Keratinocyte (primary cell): ENCODE data around the gene SRRM5. TPM values are rescaled to one million over a fixed set of nuclear protein-coding genes. Genes with fewer than 3 reads are reported as not detected.

Source experiments
- DNase-seq: peaks from one replicate; pipeline ENCODE4 v3.0.0-alpha.2; 2011; ENCODE audit warnings: low read depth, missing footprints, low spot score
- FAIRE-seq: peaks from 2 replicates; lab custom pipeline; 2011; peaks lifted over from hg19 to GRCh38; lab: Jason Lieb, UNC
- H2AFZ ChIP-seq: 2 replicates; pipeline ENCODE4 v1.6.0; 2012; ENCODE audit warnings: low read length, control low read depth, inconsistent platforms; ENCODE audit not compliant: control insufficient read depth
- H3K27ac ChIP-seq: 2 replicates; pipeline ENCODE4 v1.5.1; 2011; ENCODE audit warnings: low read length; ENCODE audit not compliant: control insufficient read depth, insufficient read depth
- H3K27me3 ChIP-seq: 3 replicates; pipeline ENCODE4 v1.6.0; 2011; ENCODE audit warnings: low read length; ENCODE audit not compliant: control insufficient read depth, insufficient read depth; ENCODE audit errors: extremely low read depth
- H3K36me3 ChIP-seq, 2 experiments: 2 replicates in 1 of 2; 3 replicates in 1 of 2; pipeline ENCODE4 v1.5.1; 2011; ENCODE audit warnings: low read length in 2 of 2, mild to moderate bottlenecking in 1 of 2; ENCODE audit not compliant: control insufficient read depth in 2 of 2, insufficient read depth in 2 of 2; ENCODE audit errors: extremely low read depth in 1 of 2
- H3K4me1 ChIP-seq: 3 replicates; pipeline ENCODE4 v1.5.1; 2011; ENCODE audit warnings: low read length; ENCODE audit not compliant: control insufficient read depth, insufficient read depth; ENCODE audit errors: extremely low read depth
- H3K4me2 ChIP-seq: 3 replicates; pipeline ENCODE4 v1.6.0; 2011; ENCODE audit warnings: low read depth, low read length; ENCODE audit not compliant: control insufficient read depth, insufficient read depth; ENCODE audit errors: extremely low read depth
- H3K4me3 ChIP-seq, 3 experiments: fragments of 200-600 bp in 1 of 3; sonication (generic) in 1 of 3; 2 replicates in 2 of 3; 3 replicates in 1 of 3; pipeline ENCODE4 v1.5.1; 2011 to 2016; ENCODE audit warnings: low read length in 3 of 3, mild to moderate bottlenecking in 3 of 3, control low read depth in 2 of 3, inconsistent platforms in 1 of 3, low read depth in 1 of 3, mixed read lengths in 1 of 3, mixed run types in 1 of 3, moderate library complexity in 1 of 3; ENCODE audit not compliant: control insufficient read depth in 2 of 3, insufficient read depth in 2 of 3; ENCODE audit errors: extremely low read depth in 1 of 3
- H3K79me2 ChIP-seq: 2 replicates; pipeline ENCODE4 v1.6.0; 2012; ENCODE audit warnings: low read length; ENCODE audit not compliant: control insufficient read depth, insufficient read depth
- H3K9ac ChIP-seq: 3 replicates; pipeline ENCODE4 v1.6.0; 2011; ENCODE audit warnings: low read length; ENCODE audit not compliant: control insufficient read depth, insufficient read depth; ENCODE audit errors: extremely low read depth
- H3K9me1 ChIP-seq: 3 replicates; pipeline ENCODE4 v1.6.0; 2011; ENCODE audit warnings: low read length; ENCODE audit not compliant: control insufficient read depth, insufficient read depth; ENCODE audit errors: extremely low read depth
- H3K9me3 ChIP-seq: 2 replicates; pipeline ENCODE4 v1.5.1; 2012; ENCODE audit warnings: low read depth, low read length; ENCODE audit not compliant: control insufficient read depth
- H4K20me1 ChIP-seq: 3 replicates; pipeline ENCODE4 v1.6.0; 2011; ENCODE audit warnings: low read length; ENCODE audit not compliant: control insufficient read depth, insufficient read depth; ENCODE audit errors: extremely low read depth
- CTCF ChIP-seq, 3 experiments: IDR thresholded peaks in 1 of 3; conservative IDR thresholded peaks in 1 of 3; optimal IDR thresholded peaks in 1 of 3; 2 replicates in 2 of 3; 3 replicates in 1 of 3; pipeline versions ENCODE3 to v1.5.1; 2011; ENCODE audit warnings: low read length in 3 of 3, mild to moderate bottlenecking in 3 of 3, moderate library complexity in 2 of 3, control low read depth in 1 of 3, inconsistent platforms in 1 of 3; ENCODE audit not compliant: insufficient read depth in 2 of 3; ENCODE audit errors: extremely low read depth in 1 of 3
- EZH2 ChIP-seq: IDR thresholded peaks from one replicate; pipeline ENCODE4 v1.6.1; 2012; ENCODE audit warnings: inconsistent platforms, mild to moderate bottlenecking, low read length, moderate library complexity
- dilution Hi-C: fragments of 300-500 bp; cut with MboI; formaldehyde crosslinking; loops from one replicate; pipeline ENCODE4 v1.7.0; 2020; ENCODE audit warnings: low sequenced_read_pairs; ENCODE audit not compliant: extremely low pct_ligation_motif_present
- polyA plus RNA-seq, 5 experiments: library from polyadenylated mRNA; depleted of rRNA in 3 of 5; stranded (reverse) in 3 of 5; stranded (forward) in 1 of 5; unstranded in 1 of 5; fragments of >200 nt; gene quantifications; 1 replicate in 1 of 5; 2 replicates in 3 of 5; 3 replicates in 1 of 5; pipeline versions ENCODE4 v1.2.1 to v1.2.3, GENCODE V29; 2011 to 2012; ENCODE audit warnings: missing spikeins in 2 of 5, low read depth in 1 of 5, low replicate concordance in 1 of 5

Gene SRRM5
- polyA plus RNA-seq, 1 donor (not counting 4 experiments of a cell fraction or from before 2014, with no cell fraction given): 0.03 TPM

GRCh38 chr19:43595605-43595998 is 16.3 kb upstream of the SRRM5 start:
- Histone ChIP-seq H3K27me3 (no peaks in the 10 kb centered on the region), H3K79me2 (peaks cover 66% of the 10 kb centered on the region), H3K36me3 (peaks cover 19 to 48% of the 10 kb centered on the region in 2 experiments), H3K4me3 (peak overlapping the region; percentile 70 to 96 (median 96)), H3K4me1 (peaks cover 24% of the 10 kb centered on the region), H3K4me2 (peak overlapping the region; percentile 85), H3K9me1 (no peaks in the 10 kb centered on the region), H2AFZ (peak overlapping the region; percentile 49), H4K20me1 (peaks cover 5% of the 10 kb centered on the region), H3K9ac (peak overlapping the region; percentile 99), H3K9me3 (no peaks in the 10 kb centered on the region), H3K27ac (peak overlapping the region; percentile 99)
- DNase-seq (no peak), FAIRE-seq (no peak)
- dilution Hi-C loops: no loop called here
- no peak for TF ChIP-seq CTCF (optimal IDR thresholded peaks at IDR 0.05 in 1 of 3, IDR thresholded peaks at IDR 0.05 in 1 of 3, conservative IDR thresholded peaks at IDR 0.05 in 1 of 3; ENCODE audit: extremely low read depth in 1 of 3, insufficient read depth in 2 of 3, low read length in 3 of 3)
- no peak for TF ChIP-seq EZH2

- H3K9ac ChIP-seq: peak within 1 kb of the TSS; percentile 99
- peak within 1 kb of the TSS; percentile 99 for H3K27ac ChIP-seq
- dilution Hi-C loops: no loop called here
- TF ChIP-seq EZH2 (no peak), CTCF (optimal IDR thresholded peaks at IDR 0.05 in 1 of 3, IDR thresholded peaks at IDR 0.05 in 1 of 3, conservative IDR thresholded peaks at IDR 0.05 in 1 of 3; ENCODE audit: extremely low read depth in 1 of 3, insufficient read depth in 2 of 3, low read length in 3 of 3) (no peak)
- H3K4me1 ChIP-seq: peaks cover 24% of the 10 kb centered on the region
- DNase-seq (peak; percentile 99), FAIRE-seq (peak; percentile 94)
- peaks cover 5% of the 10 kb centered on the region for H4K20me1 ChIP-seq
- H2AFZ ChIP-seq: peak within 1 kb of the TSS; percentile 85
- H3K4me2 ChIP-seq: peak within 1 kb of the TSS; percentile 93
- H3K9me3 ChIP-seq: no peaks in the 10 kb centered on the region
- H3K27me3 ChIP-seq: no peaks in the 10 kb centered on the region
- H3K4me3 ChIP-seq: peak within 1 kb of the TSS; percentile 70 to 96 (median 96)
- peaks cover 63% of the 10 kb centered on the region for H3K79me2 ChIP-seq
- no peaks in the 10 kb centered on the region for H3K9me1 ChIP-seq
- H3K36me3 ChIP-seq: peaks cover 23 to 48% of the 10 kb centered on the region in 2 experiments
Measured at GRCh38 chr19:43595999-43596841, 15.7 kb upstream of the SRRM5 start, which contains the start of the genes IRGQ and ZNF576. Gene IRGQ (minus strand): TSS chr19:43596134. CDS start chr19:43595338, 796 bp downstream. Gene ZNF576 (plus strand): TSS chr19:43596595. CDS start chr19:43597109, 514 bp downstream.
